ENCODE results near the gene PTMS. TPM values are rescaled to one million over a fixed set of nuclear protein-coding genes. Genes with fewer than 3 reads are reported as not detected.

The PTMS gene
- total and polyA plus RNA-seq, 9 of the 15 experiments (the other 6 are each of a cell fraction or from before 2014, with no cell fraction given) = 5.1 to 287 (median 78.5) TPM

- TF ChIP-seq ZNF740 (CRISPR knock-in tag; IDR thresholded peaks at IDR 0.05) (peak; percentile 62; the same call in 1 of the 2 replicates), ZNF740 (tag; IDR thresholded peaks at IDR 0.05) (no peak), PTBP1 (IDR thresholded peaks at IDR 0.05; ENCODE audit: low read depth, low read length) (no peak), ZNF354B (CRISPR knock-in tag; IDR thresholded peaks at IDR 0.05) (no peak), ZBTB12 (CRISPR knock-in tag; IDR thresholded peaks at IDR 0.05) (no peak), POLR2G (IDR thresholded peaks at IDR 0.05; ENCODE audit: low read depth, low read length) (peak; percentile 64), HDGF (IDR thresholded peaks at IDR 0.05) (0 out of 2 replicates have a peak, but pooled peaks have one; percentile 76), KAT7 (CRISPR knock-in tag; IDR thresholded peaks at IDR 0.05; ENCODE audit: borderline replicate concordance) (no peak), TEAD2 (tag; IDR thresholded peaks at IDR 0.05) (no peak), ZNF717 (CRISPR knock-in tag; IDR thresholded peaks at IDR 0.05) (no peak), GTF3C2 (IDR thresholded peaks at IDR 0.05; ENCODE audit: borderline replicate concordance, extremely low read depth, insufficient read length) (no peak), MYNN (IDR thresholded peaks at IDR 0.05) (0 out of 2 replicates have a peak, but pooled peaks have one; percentile 52), MYNN (CRISPR knock-in tag; IDR thresholded peaks at IDR 0.05) (no peak), THRAP3 (IDR thresholded peaks at IDR 0.05; ENCODE audit: borderline replicate concordance) (no peak), ZNF77 (CRISPR knock-in tag; IDR thresholded peaks at IDR 0.05) (no peak), CGGBP1 (CRISPR knock-in tag; IDR thresholded peaks at IDR 0.05) (no peak), GTF2F1 (IDR thresholded peaks at IDR 0.05; ENCODE audit: low read depth, low read length) (no peak), GTF2E2 (tag; IDR thresholded peaks at IDR 0.05) (no peak), TCF15 (CRISPR knock-in tag; IDR thresholded peaks at IDR 0.05) (no peak), NRF1 (conservative IDR thresholded peaks at IDR 0.05 in 1 of 2, IDR thresholded peaks at IDR 0.05 in 1 of 2) (peak; percentile 80 to 84), KLF10 (CRISPR knock-in tag; IDR thresholded peaks at IDR 0.05) (no peak), PRPF4 (IDR thresholded peaks at IDR 0.05; ENCODE audit: insufficient read depth, low read depth, low read length, poor library complexity, severe bottlenecking) (no peak)
Measured at GRCh38 chr12:6778574-6779550, 12.7 kb downstream of the PTMS start (continued).

Data from K562 (cell line).